Measurements from ENCODE around the gene EFCAB5.

EFCAB5 gene

DNA sequence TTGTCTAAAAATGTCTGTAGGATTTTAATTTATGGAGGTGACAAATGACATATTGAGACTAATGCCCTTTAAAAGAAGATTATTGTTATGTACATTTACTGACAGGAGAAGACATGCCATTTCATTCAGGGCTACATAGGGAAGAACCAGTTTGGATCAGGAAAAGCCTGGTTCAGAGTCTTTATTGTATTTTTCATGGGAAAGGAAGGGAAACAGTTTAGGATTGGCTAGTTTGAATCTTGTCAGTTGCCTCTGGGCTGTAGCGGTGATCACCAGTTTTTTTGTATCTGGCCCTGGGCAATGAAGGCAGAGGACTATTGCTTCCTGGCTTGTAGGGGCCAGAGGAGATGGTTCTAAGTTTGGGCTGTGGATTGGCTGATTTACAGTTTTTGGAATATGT, 206.9 kb downstream of the EFCAB5 start:
- no peaks in the 10 kb centered on the region for H3K36me3 ChIP-seq (ENCODE audit: control insufficient read depth in 1 of 2, insufficient read depth in 2 of 2, low read length in 2 of 2)
- no peak overlapping the region for H3K9ac ChIP-seq (ENCODE audit: low read depth in 1 of 2, low read length in 2 of 2)
- no peaks in the 10 kb centered on the region for H3K27me3 ChIP-seq (ENCODE audit: control insufficient read depth in 1 of 2, insufficient read depth in 2 of 2, low read length in 2 of 2)
- no peaks in the 10 kb centered on the region for H3K4me1 ChIP-seq (ENCODE audit: control insufficient read depth in 1 of 2, insufficient read depth in 2 of 2, low read length in 2 of 2)
- no peaks in the 10 kb centered on the region for H3K9me3 ChIP-seq (ENCODE audit: control insufficient read depth in 1 of 2, low read length in 2 of 2)
- no peak overlapping the region for H3K27ac ChIP-seq (ENCODE audit: low read depth, low read length)
- H3K4me3 ChIP-seq (ENCODE audit: low read depth in 1 of 2, low read length in 2 of 2) = no peak overlapping the region

DNA sequence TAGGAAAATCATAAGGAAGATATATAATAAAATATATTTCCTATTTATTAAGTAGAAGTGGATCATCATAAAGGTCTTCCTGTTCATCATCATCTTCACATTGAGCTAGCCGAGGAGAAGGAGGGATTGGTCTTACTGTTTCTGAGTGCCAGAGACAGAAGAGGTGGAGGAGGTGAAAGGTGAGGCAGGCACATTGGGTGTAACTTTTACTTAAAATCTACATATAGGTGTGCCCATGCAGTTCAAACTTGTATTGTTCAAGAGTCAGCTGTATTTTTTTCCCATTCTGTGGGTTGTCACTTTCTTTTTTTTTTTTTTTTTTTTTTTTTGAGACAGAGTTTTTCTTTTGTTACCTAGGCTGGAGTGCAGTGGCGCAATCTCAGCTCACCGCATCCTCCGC, 210.0 kb downstream of the EFCAB5 start:
- Histone ChIP-seq H3K36me3 (ENCODE audit: control insufficient read depth in 1 of 2, insufficient read depth in 2 of 2, low read length in 2 of 2) (no peaks in the 10 kb centered on the region), H3K27me3 (ENCODE audit: control insufficient read depth in 1 of 2, insufficient read depth in 2 of 2, low read length in 2 of 2) (no peaks in the 10 kb centered on the region), H3K4me1 (ENCODE audit: control insufficient read depth in 1 of 2, insufficient read depth in 2 of 2, low read length in 2 of 2) (no peaks in the 10 kb centered on the region), H3K9me3 (ENCODE audit: control insufficient read depth in 1 of 2, low read length in 2 of 2) (no peaks in the 10 kb centered on the region), H3K9ac (ENCODE audit: low read depth in 1 of 2, low read length in 2 of 2) (no peak overlapping the region), H3K4me3 (ENCODE audit: low read depth in 1 of 2, low read length in 2 of 2) (no peak overlapping the region), H3K27ac (ENCODE audit: low read depth, low read length) (no peak overlapping the region)

DNA sequence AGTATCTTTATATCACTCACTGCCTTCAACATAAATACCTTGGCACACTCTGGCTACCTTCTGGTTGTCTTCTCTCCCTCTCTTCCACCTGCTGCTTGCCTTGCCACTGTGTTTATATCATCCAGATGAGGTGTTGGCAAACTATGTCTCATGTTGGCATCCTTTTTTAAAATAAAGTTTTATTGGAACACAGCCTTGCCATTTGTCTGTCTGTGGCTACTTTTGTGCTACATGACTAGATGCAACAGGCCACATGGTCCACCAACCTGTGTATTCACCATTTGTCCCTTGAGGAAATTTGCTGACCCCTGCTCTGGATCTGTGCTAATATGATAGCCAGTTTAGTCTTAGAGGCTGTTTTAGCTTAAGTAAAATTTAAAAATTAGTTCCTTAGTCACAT, 212.0 kb downstream of the EFCAB5 start:
- H3K4me3 ChIP-seq (ENCODE audit: low read depth in 1 of 2, low read length in 2 of 2) = no peak overlapping the region
- no peak overlapping the region for H3K27ac ChIP-seq (ENCODE audit: low read depth, low read length)
- H3K36me3 ChIP-seq (ENCODE audit: control insufficient read depth in 1 of 2, insufficient read depth in 2 of 2, low read length in 2 of 2) = no peaks in the 10 kb centered on the region
- H3K9me3 ChIP-seq (ENCODE audit: control insufficient read depth in 1 of 2, low read length in 2 of 2) = no peaks in the 10 kb centered on the region
- H3K9ac ChIP-seq (ENCODE audit: low read depth in 1 of 2, low read length in 2 of 2) = no peak overlapping the region
- H3K27me3 ChIP-seq (ENCODE audit: control insufficient read depth in 1 of 2, insufficient read depth in 2 of 2, low read length in 2 of 2) = no peaks in the 10 kb centered on the region
- H3K4me1 ChIP-seq (ENCODE audit: control insufficient read depth in 1 of 2, insufficient read depth in 2 of 2, low read length in 2 of 2) = no peaks in the 10 kb centered on the region

DNA sequence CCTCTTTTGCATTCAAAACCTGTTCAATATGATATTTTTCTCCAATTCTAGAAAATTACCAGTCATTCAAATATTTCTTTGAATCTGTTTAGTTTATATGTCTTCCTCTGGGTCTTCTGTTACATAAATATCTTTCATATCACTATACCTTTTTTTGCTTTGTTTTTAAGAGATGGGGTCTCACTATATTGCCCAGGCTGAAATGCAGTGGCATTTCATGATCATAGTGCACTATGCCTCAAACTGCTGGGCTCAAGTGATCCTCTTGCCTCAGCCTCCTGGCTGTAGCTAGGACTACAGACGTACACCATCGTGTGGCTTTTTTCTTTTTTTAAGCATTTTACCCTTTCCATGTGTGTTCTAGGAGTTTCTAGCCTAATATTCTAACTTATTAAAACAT, 214.0 kb downstream of the EFCAB5 start:
- Histone ChIP-seq H3K9me3 (ENCODE audit: control insufficient read depth in 1 of 2, low read length in 2 of 2) (no peaks in the 10 kb centered on the region), H3K27me3 (ENCODE audit: control insufficient read depth in 1 of 2, insufficient read depth in 2 of 2, low read length in 2 of 2) (no peaks in the 10 kb centered on the region), H3K4me3 (ENCODE audit: low read depth in 1 of 2, low read length in 2 of 2) (no peak overlapping the region), H3K9ac (ENCODE audit: low read depth in 1 of 2, low read length in 2 of 2) (no peak overlapping the region), H3K4me1 (ENCODE audit: control insufficient read depth in 1 of 2, insufficient read depth in 2 of 2, low read length in 2 of 2) (no peaks in the 10 kb centered on the region), H3K36me3 (ENCODE audit: control insufficient read depth in 1 of 2, insufficient read depth in 2 of 2, low read length in 2 of 2) (peaks cover 0 to 5% of the 10 kb centered on the region in 2 donors), H3K27ac (ENCODE audit: low read depth, low read length) (no peak overlapping the region)

Measured in duodenal mucosa (tissue), 2 donors.